Cerebellar cortex (tissue), 1 donor: ENCODE results near the gene DUSP28.

Source experiments
- DNase-seq: peaks from one replicate; pipeline ENCODE4 v3.0.0-alpha.2; 2015; ENCODE audit warnings: low spot score

The DUSP28 gene

GRCh38 chr2:240573071-240573515, 12.9 kb downstream of the DUSP28 start:
- DNase-seq: no peak

DNA sequence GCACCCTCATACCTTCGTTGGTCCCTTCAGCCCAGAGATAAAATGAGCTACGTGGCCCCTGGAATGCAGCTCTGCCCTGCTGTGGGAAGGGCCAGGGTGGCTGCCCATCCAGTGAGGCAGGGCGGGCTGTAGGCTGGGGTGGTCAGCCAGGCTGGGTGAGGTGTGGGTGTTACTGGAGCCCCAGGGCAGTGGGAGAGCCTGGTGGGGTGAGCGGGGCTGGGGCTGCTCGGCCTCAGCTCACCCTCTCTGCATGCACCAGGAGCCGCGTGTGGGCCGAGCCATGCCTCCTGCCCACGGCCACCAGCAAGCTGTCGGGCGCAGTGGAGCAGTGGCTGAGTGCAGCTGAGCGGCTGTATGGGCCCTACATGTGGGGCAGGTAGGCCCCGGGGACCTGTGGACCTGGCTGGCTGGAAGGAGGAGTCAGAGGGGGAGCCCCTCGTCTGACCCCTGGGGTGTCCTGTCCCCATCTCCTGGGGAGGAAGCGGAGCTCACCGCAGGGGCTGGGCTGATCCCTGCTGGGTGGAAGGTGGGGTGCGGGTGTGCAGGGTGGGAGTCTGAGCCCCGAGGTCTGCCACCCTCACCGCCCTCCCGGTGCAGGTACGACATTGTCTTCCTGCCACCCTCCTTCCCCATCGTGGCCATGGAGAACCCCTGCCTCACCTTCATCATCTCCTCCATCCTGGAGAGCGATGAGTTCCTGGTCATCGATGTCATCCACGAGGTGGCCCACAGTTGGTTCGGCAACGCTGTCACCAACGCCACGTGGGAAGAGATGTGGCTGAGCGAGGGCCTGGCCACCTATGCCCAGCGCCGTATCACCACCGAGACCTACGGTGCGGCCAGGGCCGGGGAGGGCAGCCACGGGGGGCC, 13.6 kb downstream of the DUSP28 start:
- no peak for DNase-seq

GRCh38 chr2:240574386-240575100, 14.4 kb downstream of the DUSP28 start:
- DNase-seq: no peak

DNA sequence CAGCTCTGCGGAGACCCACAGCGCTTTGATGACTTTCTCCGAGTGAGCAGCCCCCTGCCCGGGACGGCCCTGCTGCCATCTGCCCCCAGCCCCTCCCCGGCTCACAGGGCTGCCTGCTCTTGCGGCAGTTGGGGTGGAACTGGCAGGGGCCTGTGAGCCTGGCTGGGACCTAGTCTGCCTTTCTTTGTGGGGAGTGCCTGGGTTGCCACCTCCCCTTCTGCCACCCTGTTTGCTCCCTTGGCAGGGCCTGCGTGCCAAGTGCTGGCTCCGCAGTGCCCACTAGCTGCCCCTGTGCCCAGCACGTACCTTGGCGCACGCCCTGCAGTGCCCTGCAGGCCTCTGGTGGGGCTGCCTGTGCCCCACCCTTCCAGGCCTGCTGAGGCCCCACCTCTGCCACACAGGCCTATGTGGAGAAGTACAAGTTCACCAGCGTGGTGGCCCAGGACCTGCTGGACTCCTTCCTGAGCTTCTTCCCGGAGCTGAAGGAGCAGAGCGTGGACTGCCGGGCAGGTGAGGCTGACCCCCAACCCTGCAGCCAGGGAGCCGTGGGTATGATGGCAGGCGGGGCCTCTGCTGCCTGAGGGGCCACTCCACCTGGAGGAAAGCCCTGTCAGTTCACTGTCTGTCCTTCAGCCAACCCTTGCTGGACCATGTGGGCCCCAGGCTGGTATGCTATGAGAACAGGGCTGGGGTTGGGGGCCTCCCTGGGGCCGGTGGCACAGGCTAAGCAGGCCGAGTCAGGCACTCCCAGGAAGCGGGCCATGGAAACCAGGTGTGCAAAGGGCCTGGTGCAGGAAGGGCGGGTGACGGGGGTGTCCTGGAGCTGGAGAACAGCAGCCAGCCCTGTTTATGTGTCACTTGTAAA, 15.2 kb downstream of the DUSP28 start:
- no peak for DNase-seq

DNA sequence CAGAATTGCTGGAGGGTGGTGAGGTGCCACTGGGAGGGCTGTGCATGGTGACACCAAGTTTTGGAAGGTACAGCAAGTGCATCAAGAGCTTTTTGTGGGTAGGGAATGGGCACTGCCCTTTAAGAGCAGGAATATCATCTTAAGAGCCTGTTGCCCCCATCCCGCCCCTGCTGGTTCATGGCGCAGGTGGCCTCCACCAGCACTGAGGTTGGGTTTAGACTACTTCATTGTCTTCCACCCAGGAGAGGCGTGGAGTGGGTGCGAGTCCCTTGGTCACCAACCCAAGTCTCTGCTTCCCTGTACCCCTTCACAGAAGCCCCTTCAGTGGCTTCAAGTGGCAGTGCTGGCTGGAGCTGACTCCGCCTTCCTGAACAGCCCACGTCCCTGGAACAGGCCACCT, 15.9 kb downstream of the DUSP28 start:
- DNase-seq: no peak

- DNase-seq: no peak
Observed at GRCh38 chr2:240576436-240577205, 16.5 kb downstream of the DUSP28 start.

- no peak for DNase-seq
Observed at GRCh38 chr2:240577281-240578109, 17.3 kb downstream of the DUSP28 start.

DNA sequence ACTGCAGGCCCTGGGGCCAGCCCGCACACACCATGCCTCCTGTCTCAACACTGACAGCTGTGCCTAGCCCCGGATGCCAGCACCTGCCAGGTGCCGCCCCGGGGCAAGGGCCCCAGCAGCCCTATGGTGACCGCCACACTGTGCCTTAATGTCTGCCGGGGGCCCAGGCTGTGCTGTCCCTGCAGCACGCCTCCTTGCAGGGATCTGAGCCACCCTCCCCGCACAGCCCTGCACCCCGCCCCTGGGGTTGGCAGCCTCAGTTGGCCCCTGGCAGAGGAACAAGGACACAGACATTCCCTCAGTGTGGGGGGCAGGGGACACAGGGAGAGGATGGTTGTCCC, 17.9 kb downstream of the DUSP28 start:
- DNase-seq: no peak

DNA sequence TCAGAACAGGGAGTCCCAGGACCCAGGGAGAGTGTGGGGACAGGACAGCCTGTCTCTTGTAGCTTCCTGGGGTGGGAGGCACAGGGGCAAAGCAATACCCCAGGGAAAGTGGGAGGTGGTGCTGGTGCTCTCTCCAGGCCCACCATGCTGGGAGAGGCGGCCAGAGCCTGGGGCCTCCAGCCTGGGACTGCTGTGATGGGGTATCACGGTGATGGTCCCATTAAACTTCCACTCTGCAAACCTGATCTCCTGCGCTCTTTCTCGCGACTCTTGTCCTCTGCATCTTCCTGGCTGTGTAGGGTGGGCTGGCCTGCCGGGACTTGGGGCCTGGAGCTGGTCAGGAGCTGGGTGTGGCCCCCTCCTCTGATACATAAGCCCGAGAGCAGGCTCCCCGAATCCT, 18.3 kb downstream of the DUSP28 start:
- DNase-seq: no peak

DNA sequence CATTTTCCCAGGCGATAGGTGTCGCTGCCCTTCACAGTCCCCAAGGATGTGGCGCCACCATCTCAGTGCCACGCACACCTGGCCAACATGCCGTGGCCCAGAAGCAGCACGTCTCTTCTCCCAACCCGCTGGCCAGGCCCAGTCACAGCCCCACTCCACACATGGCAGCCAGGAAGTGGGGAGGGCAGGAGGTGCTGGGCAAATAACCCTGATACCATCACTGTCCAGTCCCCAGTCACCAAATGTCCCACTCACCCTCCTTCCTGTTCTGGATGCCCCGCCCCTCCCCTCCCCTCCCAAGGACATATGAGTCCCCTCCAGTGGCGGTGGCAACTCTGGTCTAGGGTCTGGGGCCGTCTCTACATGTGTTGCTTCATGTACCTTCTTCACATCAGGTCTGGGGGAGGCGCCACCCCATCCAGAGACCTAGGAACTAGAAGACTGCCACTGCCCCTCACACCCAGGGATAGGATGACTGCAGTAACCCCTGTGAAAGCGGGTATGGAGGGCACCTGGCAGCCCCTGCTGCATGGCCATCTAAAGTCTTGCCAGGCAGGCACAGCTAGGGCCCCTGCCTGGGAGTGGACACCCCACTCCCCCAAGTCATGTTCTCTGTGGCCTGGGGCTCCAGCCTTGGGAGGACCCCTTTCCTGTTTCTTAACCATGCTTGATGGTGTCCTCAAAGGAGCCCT, 19.1 kb downstream of the DUSP28 start:
- DNase-seq: no peak

GRCh38 chr2:240579771-240580614, 19.8 kb downstream of the DUSP28 start:
- DNase-seq: no peak

DNA sequence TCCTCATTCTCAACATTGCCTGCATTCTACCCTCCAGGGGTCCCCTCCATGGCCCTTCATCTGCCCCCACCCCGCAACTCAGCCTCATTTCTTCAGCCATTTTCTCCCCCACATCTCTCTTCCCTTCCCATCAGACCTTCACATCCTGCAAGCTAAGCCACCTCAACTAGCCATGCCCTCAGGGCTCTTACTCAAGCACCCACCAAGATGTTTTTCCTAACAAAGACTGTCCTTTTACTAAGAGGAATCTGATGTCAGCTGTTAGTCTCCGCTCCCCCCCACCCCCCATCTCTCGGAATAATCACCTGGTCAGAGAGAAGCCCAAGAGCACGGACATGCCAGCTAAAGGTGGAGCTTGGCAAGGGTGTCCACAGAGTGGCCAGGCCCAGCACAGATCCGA, 21.7 kb downstream of the DUSP28 start:
- no peak for DNase-seq

- no peak for DNase-seq
Observed at GRCh38 chr2:240582781-240583180, 22.6 kb downstream of the DUSP28 start.

- DNase-seq: no peak
Observed at GRCh38 chr2:240583774-240584173, 23.6 kb downstream of the DUSP28 start.

DNA sequence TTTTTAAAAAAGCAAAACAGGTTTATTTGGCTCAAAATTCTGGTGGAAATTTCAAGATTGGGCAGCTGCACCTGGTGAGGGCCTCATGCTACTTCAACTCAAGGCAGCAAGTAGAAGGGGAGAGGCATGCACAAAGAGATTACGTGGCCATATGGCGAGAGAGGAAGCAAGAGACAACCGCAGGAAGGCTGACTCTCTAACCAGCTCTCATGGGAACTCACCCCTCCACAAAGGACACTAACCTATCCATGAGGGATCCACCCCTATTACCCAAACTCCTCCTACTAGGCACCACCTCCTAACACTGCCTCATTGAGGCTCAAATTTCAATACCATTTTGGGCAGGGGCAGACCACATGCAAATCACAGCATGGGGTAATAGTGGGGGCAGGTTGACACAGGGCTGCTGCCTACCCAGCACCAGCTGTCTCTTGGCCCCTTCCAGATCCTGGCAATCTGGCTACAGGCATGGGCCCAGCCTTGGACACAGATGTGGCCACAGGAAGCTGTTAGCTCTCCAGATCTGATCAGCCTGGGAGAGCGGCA, 24.4 kb downstream of the DUSP28 start:
- DNase-seq: no peak

DNA sequence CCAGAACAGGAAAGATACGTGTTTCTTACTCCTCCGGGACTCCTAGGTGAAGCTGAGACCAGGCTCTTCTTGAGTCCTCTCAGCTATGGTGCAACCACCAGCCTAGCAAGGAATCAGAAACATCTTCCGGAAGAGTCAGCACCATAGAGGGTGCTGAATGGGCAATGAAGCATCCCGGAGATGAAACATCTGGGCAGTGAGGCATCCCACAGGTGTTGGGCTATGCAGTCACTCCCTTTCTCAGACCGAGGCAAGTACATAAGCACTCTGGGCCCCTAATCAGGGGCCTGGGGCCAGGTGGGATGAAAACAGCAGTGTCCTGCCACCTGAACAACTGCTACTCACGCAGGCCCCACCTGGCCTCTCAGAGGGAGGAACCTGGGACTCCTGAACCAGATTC, 24.9 kb downstream of the DUSP28 start:
- DNase-seq: no peak

DNA sequence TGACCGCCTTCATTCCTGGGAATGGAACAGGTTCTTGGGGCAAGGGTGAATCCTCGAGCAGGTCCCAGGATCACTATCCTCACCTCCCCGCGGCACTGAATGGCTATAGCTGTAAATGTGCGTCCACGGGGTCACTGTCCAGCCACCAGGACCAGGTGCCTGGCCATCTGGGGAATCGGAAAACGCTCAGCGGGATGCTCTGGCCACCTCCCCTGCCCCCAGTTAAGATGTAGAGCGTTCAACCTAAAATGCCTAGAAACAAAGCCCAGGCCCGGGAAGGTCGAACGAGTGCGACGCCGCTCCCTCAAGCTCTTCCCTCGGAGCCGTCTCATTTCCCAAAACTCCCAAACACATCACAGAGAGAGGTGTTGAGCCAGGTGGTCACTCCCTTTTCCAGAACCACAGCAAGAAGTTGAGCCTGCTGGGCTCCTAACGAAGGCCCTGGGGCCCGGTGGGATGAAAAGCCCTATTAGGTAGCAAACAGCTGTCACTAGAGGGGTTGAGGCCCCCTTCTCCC, 25.6 kb downstream of the DUSP28 start:
- no peak for DNase-seq

- DNase-seq: peak; percentile 96
Observed at GRCh38 chr2:240586198-240586918, 26.2 kb downstream of the DUSP28 start, which contains the start of gene CAPN10. CAPN10 (plus strand) TSS chr2:240586734; CDS start chr2:240586912, 178 bp downstream.
